Mucosa of descending colon (tissue), 3 donors: ENCODE results near the gene FGD5. TPM values are rescaled to one million over a fixed set of nuclear protein-coding genes. Genes with fewer than 3 reads are reported as not detected.

Experiments used
- ATAC-seq: fragments of 200-7000 bp; cut with Tn5 transposase; one replicate; pipeline ENCODE4 v1.9.1; 2020; ENCODE audit warnings: mild to moderate bottlenecking, moderate library complexity
- DNase-seq, 3 donors: peaks; one replicate each; pipeline ENCODE4 v3.0.0-alpha.2; 2020
- H3K36me3 ChIP-seq: fragments of 200-600 bp; one replicate; pipeline ENCODE4 v1.8.0; 2021; ENCODE audit warnings: low read depth, mild to moderate bottlenecking
- H3K4me1 ChIP-seq: fragments of 200-600 bp; one replicate; pipeline ENCODE4 v1.8.0; 2021; ENCODE audit warnings: low read depth, mild to moderate bottlenecking
- H3K4me3 ChIP-seq: fragments of 200-600 bp; one replicate; pipeline ENCODE4 v1.8.0; 2021; ENCODE audit warnings: mild to moderate bottlenecking
- H3K9me3 ChIP-seq: fragments of 200-600 bp; one replicate; pipeline ENCODE4 v1.8.0; 2021; ENCODE audit warnings: mild to moderate bottlenecking
- CTCF ChIP-seq: fragments of 200-600 bp; IDR thresholded peaks from one replicate; pipeline ENCODE4 v1.8.0; 2022; ENCODE audit warnings: antibody characterized with exemption, mild to moderate bottlenecking
- intact Hi-C, 2 donors: fragments of 100-400 bp; cut with DNase I in 1 of 2; cut with micrococcal nuclease in 1 of 2; formaldehyde crosslinking; loops; one replicate each; pipeline versions ENCODE4 v1.11.0 to v1.11.1; 2022; cut with DNase I, micrococcal nuclease
- total RNA-seq, 3 donors: library from RNA; stranded (reverse); fragmentation: NEBNext Ultra II Directional in 2 of 3; extraction: Animal tissue kit (Norgen Biotek cat#: 25700) in 2 of 3; gene quantifications; one replicate each; pipeline versions ENCODE4 v1.2.1 to v1.2.4, GENCODE V29; 2021 to 2023
- donor health status: DM: no; HTN: no; CAD: no; lungs with moderate emphysema.
- donor health status: DM: no; HTN: no; CAD: no.
- donor health status: DM: no; HTN: yes; CAD: no.

FGD5 gene
- total RNA-seq, 3 donors from 2014 or later: 6.1 to 15.1 (median 9.2) TPM

GRCh38 chr3:14920536-14920935 is 101.8 kb downstream of the FGD5 start:
- ATAC-seq: no peak
- Histone ChIP-seq H3K36me3 (no peaks in the 10 kb centered on the region), H3K9me3 (no peaks in the 10 kb centered on the region), H3K4me1 (no peaks in the 10 kb centered on the region), H3K4me3 (no peak overlapping the region)
- no peak for TF ChIP-seq CTCF
- intact Hi-C loops: loop anchor here (10.0 kb wide), 2 partner anchors 246 to 256 kb away; partner anchors contain the start of gene C3orf20 (in 1 of the 2)
- no peak for DNase-seq

DNA sequence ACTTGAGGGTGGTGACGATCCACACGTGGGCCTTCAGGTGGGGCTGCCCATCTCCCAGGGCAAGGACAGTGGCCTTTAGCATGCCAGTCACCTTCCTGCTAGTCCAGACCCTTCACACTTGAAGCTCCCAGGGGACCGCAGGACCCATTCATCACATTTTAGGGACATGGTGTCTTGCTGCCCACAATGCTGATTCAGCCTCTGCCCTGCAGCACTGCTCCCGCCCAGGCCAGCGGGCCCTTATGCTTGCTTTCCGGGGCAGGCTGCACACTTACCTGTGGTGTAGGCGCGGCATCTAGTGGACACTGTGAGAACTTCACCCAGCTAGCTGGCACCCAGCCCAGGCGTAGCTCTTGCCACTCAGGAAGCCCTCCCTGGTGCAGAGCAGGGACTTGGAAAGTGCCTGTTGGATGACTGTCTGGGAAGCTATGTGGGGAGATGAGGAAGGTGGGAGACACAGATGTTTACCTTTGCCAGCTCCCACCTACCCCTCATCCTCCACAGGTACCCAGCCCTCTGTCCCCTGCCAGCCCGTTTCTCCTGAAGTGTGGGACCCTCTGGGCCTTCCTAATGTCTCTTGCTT is 102.4 kb downstream of the FGD5 start:
- no peaks in the 10 kb centered on the region for H3K36me3 ChIP-seq
- intact Hi-C loops: loop anchor here (10.0 kb wide), 2 partner anchors 246 to 256 kb away; partner anchors contain the start of gene C3orf20 (in 1 of the 2)
- ATAC-seq: peak; percentile 96
- no peak overlapping the region for H3K4me3 ChIP-seq
- peak; percentile 94 for TF ChIP-seq CTCF
- DNase-seq: peak; percentile 87 to 94 (median 91)
- no peaks in the 10 kb centered on the region for H3K4me1 ChIP-seq
- H3K9me3 ChIP-seq: no peaks in the 10 kb centered on the region

DNA sequence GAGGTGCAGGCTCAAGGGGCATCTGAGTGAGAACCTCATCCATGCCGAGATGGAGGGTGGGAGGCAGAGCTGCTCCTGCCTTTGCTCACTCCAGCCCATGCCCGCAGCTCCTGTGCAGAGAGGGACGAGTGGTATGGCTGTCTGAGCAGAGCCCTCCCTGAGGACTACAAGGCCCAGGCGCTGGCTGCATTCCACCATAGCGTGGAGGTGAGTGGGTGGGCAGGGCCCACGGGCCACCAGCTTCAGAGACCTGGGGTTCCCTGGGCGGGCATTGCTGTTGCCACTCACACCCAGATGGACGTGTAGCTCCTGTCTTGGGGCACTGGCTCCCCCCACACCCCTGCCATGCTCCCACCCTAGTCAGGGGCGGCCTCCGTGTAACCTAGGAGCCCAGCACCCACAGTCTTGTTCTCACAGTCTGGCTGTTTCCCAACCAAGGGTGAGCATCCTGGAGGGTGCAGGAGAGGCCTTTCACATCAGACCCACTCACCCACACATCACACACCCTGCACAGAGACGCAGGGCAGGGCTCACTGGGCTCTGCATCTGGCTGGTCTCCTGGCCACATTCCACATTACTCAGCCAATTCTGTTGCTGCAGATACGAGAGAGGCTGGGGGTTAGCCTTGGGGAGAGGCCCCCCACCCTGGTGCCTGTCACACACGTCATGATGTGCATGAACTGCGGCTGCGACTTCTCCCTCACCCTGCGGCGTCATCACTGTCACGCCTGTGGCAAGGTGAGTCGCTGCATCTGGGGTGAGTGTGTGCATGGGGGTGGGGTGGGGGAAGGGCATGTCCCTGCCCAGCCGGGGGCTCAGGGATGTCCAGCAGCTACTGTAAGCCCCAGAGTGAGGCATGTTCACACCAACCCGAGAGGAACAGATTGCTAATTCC is 103.3 kb downstream of the FGD5 start:
- intact Hi-C loops: loop anchor here (10.0 kb wide), 2 partner anchors 247 to 257 kb away; partner anchors contain the start of gene C3orf20 (in 1 of the 2)
- ATAC-seq (no peak), DNase-seq (no peak)

GRCh38 chr3:14922863-14923262 is 104.1 kb downstream of the FGD5 start:
- ATAC-seq (no peak), DNase-seq (no peak)
- no peak for TF ChIP-seq CTCF
- no peaks in the 10 kb centered on the region for H3K36me3 ChIP-seq
- intact Hi-C loops: loop anchor here (10.0 kb wide), 2 partner anchors 248 to 258 kb away; partner anchors contain the start of gene C3orf20 (in 1 of the 2)
- no peaks in the 10 kb centered on the region for H3K4me1 ChIP-seq
- no peak overlapping the region for H3K4me3 ChIP-seq
- H3K9me3 ChIP-seq: no peaks in the 10 kb centered on the region

More for the DNA sequence above, 103.3 kb downstream of the FGD5 start:
- Histone ChIP-seq H3K4me1 (no peaks in the 10 kb centered on the region), H3K9me3 (no peaks in the 10 kb centered on the region), H3K36me3 (no peaks in the 10 kb centered on the region), H3K4me3 (no peak overlapping the region)
- no peak for TF ChIP-seq CTCF

- H3K4me1 ChIP-seq: no peaks in the 10 kb centered on the region
- ATAC-seq: no peak
- no peak for TF ChIP-seq CTCF
- no peaks in the 10 kb centered on the region for H3K9me3 ChIP-seq
- H3K4me3 ChIP-seq: no peak overlapping the region
- intact Hi-C loops: loop anchor here (10.0 kb wide), 2 partner anchors 249 to 259 kb away; partner anchors contain the start of gene C3orf20 (in 1 of the 2)
- H3K36me3 ChIP-seq: no peaks in the 10 kb centered on the region
- no peak for DNase-seq
Observed at GRCh38 chr3:14923476-14923875, 104.7 kb downstream of the FGD5 start.
